ENCODE data around the gene WDR59.
"Not testable (repeated sequence)": the region's sequence is repeated elsewhere in the genome, so short reads cannot be mapped to it uniquely, and the experiment has no call there.

WDR59 gene

DNA sequence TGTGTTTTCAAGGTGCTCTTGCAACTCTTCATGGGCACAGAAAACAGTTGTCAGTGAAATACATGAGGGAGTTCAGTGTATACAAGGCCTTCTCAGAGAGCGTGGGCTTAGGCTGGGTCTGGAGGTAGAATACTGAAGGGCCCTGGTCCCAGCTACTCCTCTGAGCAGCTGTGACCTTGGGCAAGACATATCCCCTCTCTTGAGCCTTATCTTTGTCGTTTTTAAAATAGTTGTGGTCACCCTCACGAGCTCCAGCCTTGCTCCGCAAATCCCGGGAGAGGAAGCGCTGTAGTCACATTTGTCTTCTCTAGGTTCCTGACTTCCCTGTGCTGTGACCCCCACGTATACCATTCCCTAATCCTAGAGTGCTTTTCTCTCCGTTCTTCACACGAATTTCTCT lies 17.6 kb upstream of the WDR59 start:
- peak overlapping the region; percentile 9; the same call in 1 of the 2 replicates for H3K4me3 ChIP-seq (ENCODE audit: low read length)
- no peak for TF ChIP-seq ZNF274 (IDR thresholded peaks at IDR 0.05; ENCODE audit: low read depth, low read length)

DNA sequence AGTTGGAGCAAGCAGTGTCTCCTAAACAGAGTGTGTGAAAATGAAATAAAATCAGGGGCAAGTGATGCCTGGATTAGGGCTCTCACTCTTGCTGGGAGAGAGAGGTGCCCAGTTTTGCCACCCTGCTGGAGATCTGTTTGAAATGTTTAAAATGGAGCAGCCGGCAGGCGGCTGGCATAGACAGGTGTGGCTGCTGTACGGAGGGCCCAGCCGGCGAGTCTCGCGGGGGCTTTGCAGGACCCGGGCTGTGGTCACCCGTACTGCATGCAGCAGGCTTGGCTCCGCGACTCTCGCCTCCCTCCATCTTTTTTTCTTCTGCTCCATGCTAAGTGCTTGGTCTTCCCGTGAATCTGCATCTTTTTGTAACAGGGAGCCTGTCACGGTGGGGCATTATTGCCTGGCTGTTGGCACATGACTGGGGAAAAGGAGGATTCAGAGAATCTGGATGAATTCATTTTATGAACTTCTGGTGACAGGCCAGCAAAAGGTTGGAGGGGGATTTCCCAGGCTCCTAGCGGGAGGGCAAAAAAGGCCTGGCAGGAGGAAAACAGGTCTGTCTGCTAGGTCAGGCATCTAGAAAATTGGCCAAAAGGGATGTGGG lies 15.7 kb upstream of the WDR59 start:
- H3K4me3 ChIP-seq (ENCODE audit: low read length): peak overlapping the region; percentile 72
- no peak for TF ChIP-seq ZNF274 (IDR thresholded peaks at IDR 0.05; ENCODE audit: low read depth, low read length)

DNA sequence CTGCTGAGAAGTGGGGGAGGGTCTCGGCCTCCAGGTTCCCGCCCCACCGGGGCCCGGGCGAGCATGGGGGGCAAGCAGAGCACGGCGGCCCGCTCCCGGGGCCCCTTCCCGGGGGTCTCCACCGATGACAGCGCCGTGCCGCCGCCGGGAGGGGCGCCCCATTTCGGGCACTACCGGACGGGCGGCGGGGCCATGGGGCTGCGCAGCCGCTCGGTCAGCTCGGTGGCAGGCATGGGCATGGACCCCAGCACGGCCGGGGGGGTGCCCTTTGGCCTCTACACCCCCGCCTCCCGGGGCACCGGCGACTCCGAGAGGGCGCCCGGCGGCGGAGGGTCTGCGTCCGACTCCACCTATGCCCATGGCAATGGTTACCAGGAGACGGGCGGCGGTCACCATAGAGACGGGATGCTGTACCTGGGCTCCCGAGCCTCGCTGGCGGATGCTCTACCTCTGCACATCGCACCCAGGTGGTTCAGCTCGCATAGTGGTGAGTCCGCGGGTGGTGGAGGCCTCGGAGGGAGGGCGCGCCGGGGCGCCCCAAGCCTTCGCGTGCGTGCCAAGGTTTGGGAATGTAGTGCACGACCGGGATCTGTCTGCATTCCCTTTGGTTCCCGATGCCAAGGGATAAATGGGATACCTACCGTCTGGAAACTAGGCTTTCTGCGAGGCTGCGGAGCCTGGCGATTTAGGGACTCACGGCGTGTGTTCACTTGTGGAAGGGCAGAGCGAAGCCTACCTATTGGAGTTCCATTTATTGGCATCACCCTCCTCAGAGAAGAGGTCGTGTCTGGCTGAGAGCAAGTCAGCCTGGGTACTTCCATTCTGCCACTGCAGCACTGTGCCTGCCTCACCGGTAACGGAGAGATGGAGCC lies 14.9 kb upstream of the WDR59 start:
- peak overlapping the region; percentile 72 for H3K4me3 ChIP-seq (ENCODE audit: low read length)
- no peak for TF ChIP-seq ZNF274 (IDR thresholded peaks at IDR 0.05; ENCODE audit: low read depth, low read length)

GRCh38 chr16:74999219-74999608 lies 14.3 kb upstream of the WDR59 start:
- peak overlapping the region; percentile 72 for H3K4me3 ChIP-seq (ENCODE audit: low read length)
- TF ChIP-seq ZNF274 (IDR thresholded peaks at IDR 0.05; ENCODE audit: low read depth, low read length): no peak

- H3K4me3 ChIP-seq (ENCODE audit: low read length): peak within 1 kb of the TSS; percentile 72
- no peak for TF ChIP-seq ZNF274 (IDR thresholded peaks at IDR 0.05; ENCODE audit: low read depth, low read length)
These were observed 13.7 kb upstream of the WDR59 start, which contains the start of gene ZNRF1 for GRCh38 chr16:74998481-74999218. TSS of gene ZNRF1 (plus strand) at chr16:74999024. CDS start at chr16:74999672, 648 bp downstream.

- H3K4me3 ChIP-seq (ENCODE audit: low read length): no peak overlapping the region
- no peak for TF ChIP-seq ZNF274 (IDR thresholded peaks at IDR 0.05; ENCODE audit: low read depth, low read length)
These were observed 12.1 kb upstream of the WDR59 start for GRCh38 chr16:74997042-74997491.

GRCh38 chr16:74995986-74996385 lies 11.1 kb upstream of the WDR59 start:
- TF ChIP-seq ZNF274 (IDR thresholded peaks at IDR 0.05; ENCODE audit: low read depth, low read length): no peak
- no peak overlapping the region for H3K4me3 ChIP-seq (ENCODE audit: low read length)

- no peak for TF ChIP-seq ZNF274 (IDR thresholded peaks at IDR 0.05; ENCODE audit: low read depth, low read length)
- H3K4me3 ChIP-seq (ENCODE audit: low read length): no peak overlapping the region
These were observed 6.9 kb upstream of the WDR59 start for GRCh38 chr16:74991593-74992403.

DNA sequence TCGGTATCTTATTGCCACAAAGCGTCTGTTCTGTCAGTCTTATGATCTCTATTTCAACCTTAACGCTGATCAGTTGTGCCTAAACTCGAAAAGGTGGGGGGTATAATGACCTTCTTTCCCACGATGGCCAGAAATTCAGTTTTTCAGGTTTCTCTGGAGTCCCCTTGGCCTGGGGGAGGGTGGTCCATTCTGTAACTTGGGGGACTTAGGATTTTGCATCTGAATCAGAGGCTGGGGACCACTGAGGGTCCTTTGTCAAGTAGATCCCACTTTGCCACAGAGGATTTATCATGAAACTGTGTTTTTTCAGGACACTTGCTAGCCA lies 6.3 kb upstream of the WDR59 start:
- TF ChIP-seq ZNF274 (IDR thresholded peaks at IDR 0.05; ENCODE audit: low read depth, low read length): no peak
- no peak overlapping the region for H3K4me3 ChIP-seq (ENCODE audit: low read length)

DNA sequence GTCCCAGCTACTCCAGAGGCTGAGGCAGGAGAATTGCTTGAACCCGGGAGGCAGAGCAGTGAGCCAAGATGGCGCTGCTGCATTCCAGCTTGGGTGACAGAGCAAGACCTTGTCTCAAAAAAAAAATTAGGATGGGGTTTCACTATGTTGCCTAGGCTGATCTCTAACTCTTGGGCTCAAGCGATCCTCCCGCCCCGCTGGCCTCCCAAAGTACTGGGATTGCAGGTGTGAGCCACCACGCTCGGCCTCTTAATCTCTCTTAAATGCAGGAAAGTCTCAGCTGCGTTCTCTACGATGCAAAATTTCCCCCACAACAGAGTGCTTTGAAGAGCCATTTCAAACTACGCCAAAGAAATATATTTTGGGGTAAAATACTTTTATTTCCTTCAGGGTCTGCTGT lies 5.9 kb upstream of the WDR59 start:
- H3K4me3 ChIP-seq (ENCODE audit: low read length): no peak overlapping the region
- no peak for TF ChIP-seq ZNF274 (IDR thresholded peaks at IDR 0.05; ENCODE audit: low read depth, low read length)

DNA sequence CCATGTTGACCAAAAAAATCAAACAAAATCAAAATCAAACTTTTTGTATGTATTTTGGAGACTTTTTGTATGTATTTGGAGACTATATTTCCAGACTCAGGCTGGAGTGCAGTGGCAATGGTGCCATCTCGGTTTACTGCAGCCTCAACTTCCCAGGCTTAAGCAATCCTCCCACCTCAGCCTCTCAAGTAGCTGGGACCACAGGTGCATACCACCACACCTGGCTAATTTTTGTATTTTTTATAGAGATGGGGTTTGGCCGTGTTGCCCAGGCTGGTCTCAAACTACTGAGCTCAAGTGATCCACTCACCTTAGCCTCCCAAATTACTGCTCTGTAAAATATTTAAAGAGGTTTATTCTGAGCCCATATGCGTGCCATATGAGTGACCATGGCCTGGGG lies 4.9 kb upstream of the WDR59 start:
- not testable (repeated sequence) for H3K4me3 ChIP-seq (ENCODE audit: low read length)

DNA sequence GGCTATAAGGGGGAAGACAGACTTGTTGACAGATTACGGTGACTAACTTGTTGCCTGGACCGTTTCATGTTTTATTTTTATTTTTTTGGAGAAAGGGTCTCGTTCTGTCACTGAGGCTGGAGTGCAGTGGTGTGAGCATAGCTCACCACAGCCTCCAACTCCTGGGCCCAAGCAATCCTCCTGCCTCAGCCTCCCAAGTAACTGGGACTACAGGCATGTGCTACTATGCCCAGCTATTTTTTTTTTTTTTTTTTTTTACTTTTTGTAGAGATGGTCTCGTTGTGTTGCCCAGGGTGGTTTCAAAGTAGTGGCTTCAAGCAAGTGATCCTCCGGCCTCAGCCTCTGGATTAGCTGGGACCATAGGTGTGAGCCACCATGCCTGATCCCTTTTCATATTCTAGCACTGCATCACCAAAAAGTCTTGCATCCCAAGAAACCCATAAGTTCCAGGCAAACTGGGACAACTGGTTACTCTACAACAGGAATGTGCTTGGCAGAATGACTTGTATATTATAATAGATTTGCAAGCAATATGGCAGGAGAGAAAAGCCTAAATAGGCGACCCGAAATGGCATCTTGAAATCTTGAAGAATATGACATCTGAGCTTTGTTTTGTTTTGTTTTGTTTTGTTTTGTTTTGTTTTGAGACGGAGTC lies 2.2 kb upstream of the WDR59 start:
- no peak overlapping the region for H3K4me3 ChIP-seq (ENCODE audit: low read length)
- TF ChIP-seq ZNF274 (IDR thresholded peaks at IDR 0.05; ENCODE audit: low read depth, low read length): no peak

GRCh38 chr16:74984194-74984528 lies 762 bp downstream of the WDR59 start:
- TF ChIP-seq ZNF274 (IDR thresholded peaks at IDR 0.05; ENCODE audit: low read depth, low read length): no peak
- peak overlapping the region; percentile 87 for H3K4me3 ChIP-seq (ENCODE audit: low read length)

- no peak for TF ChIP-seq ZNF274 (IDR thresholded peaks at IDR 0.05; ENCODE audit: low read depth, low read length)
- H3K4me3 ChIP-seq (ENCODE audit: low read length): no peak overlapping the region
These were observed 2.7 kb downstream of the WDR59 start for GRCh38 chr16:74982256-74982655.

Data from GM08714 (cell line).